GM12878 (cell line): ENCODE data around the gene LBHD1. TPM values are rescaled to one million over a fixed set of nuclear protein-coding genes. Genes with fewer than 3 reads are reported as not detected.
A peak's percentile ranks its signal among the peaks of the same experiment; 100 is the strongest.

Experiments used
- ATAC-seq: fragments of 200-7000 bp; cut with Tn5 transposase; 3 replicates; pipeline ENCODE4 v1.9.1; 2020; ENCODE audit warnings: mild to moderate bottlenecking, moderate library complexity
- BruUV-seq: library from RNA; stranded (reverse); fragments of 400-500 nt; replicated peaks from 2 replicates; lab custom pipeline; 2021; lab: Mats Ljungman, UMichigan
- CTCF ChIA-PET: fragments of 300-600 bp; sonication (Branson Sonifier 250); formaldehyde crosslinking; extraction: SDS; loops from one replicate; lab custom pipeline; 2021; ENCODE audit warnings: inconsistent platforms; lab: Yijun Ruan, JAX
- POLR2A ChIA-PET: fragments of 350-600 bp; formaldehyde crosslinking; extraction: SDS; loops from one replicate; lab custom pipeline; 2021; ENCODE audit warnings: inconsistent platforms; lab: Charles Lee
- RAD21 ChIA-PET: fragments of 300-600 bp; sonication (Branson Sonifier 250); formaldehyde crosslinking; loops from one replicate; lab custom pipeline; 2023; ENCODE audit warnings: antibody characterized with exemption; ENCODE audit not compliant: unreplicated experiment; lab: Charles Lee
- SMC1A ChIA-PET: fragments of 300-600 bp; sonication (Branson Sonifier 250); formaldehyde crosslinking; loops from one replicate; lab custom pipeline; 2023; ENCODE audit not compliant: unreplicated experiment, uncharacterized antibody; lab: Charles Lee
- DNase-seq: peaks from one replicate; pipeline ENCODE4 v3.0.0-alpha.2; 2011; ENCODE audit warnings: low read depth, low spot score
- FAIRE-seq: peaks from 3 replicates; lab custom pipeline; 2011; peaks lifted over from hg19 to GRCh38; lab: Jason Lieb, UNC
- H2AFZ ChIP-seq: 2 replicates; pipeline ENCODE4 v1.6.0; 2011; ENCODE audit warnings: low read depth, low read length, control low read depth; ENCODE audit not compliant: control insufficient read depth
- H3K27ac ChIP-seq: 2 replicates; pipeline ENCODE4 v1.5.1; 2011; ENCODE audit warnings: control low read depth; ENCODE audit not compliant: control insufficient read depth, insufficient read depth
- H3K27me3 ChIP-seq, 2 experiments: replicated peaks in 1 of 2; 2 replicates each; pipeline versions ENCODE4 v1.6.0 to v1.6.1; 2011; ENCODE audit warnings: low read length in 1 of 2; ENCODE audit not compliant: control insufficient read depth in 2 of 2, insufficient read depth in 2 of 2
- H3K36me3 ChIP-seq, 2 experiments: 2 replicates each; pipeline ENCODE4 v1.5.1; 2011; ENCODE audit warnings: low read length in 1 of 2; ENCODE audit not compliant: control insufficient read depth in 2 of 2, insufficient read depth in 2 of 2
- H3K4me1 ChIP-seq: 2 replicates; pipeline ENCODE4 v1.6.1; 2011; ENCODE audit warnings: mild to moderate bottlenecking, low read length, moderate library complexity, mixed read lengths; ENCODE audit not compliant: control insufficient read depth, insufficient read depth
- H3K4me2 ChIP-seq: 2 replicates; pipeline ENCODE4 v1.6.0; 2011; ENCODE audit warnings: control low read depth; ENCODE audit not compliant: control insufficient read depth, insufficient read depth
- H3K4me3 ChIP-seq: fragments of 200-600 bp; sonication (generic); 2 replicates; pipeline ENCODE4 v1.5.1; 2016
- H3K79me2 ChIP-seq: 2 replicates; pipeline ENCODE4 v1.6.0; 2011; ENCODE audit warnings: low read length; ENCODE audit not compliant: control insufficient read depth, insufficient read depth
- H3K9ac ChIP-seq: 2 replicates; pipeline ENCODE4 v1.8.0; 2011; ENCODE audit warnings: low read length, control low read depth, mixed read lengths; ENCODE audit not compliant: control insufficient read depth, insufficient read depth
- H3K9me3 ChIP-seq: replicated peaks from 3 replicates; pipeline ENCODE4 v1.5.1; 2011; ENCODE audit warnings: mild to moderate bottlenecking, low read length; ENCODE audit not compliant: control insufficient read depth, insufficient read depth
- H4K20me1 ChIP-seq: 2 replicates; pipeline ENCODE4 v1.6.0; 2011; ENCODE audit not compliant: control insufficient read depth, insufficient read depth
- CREB1 ChIP-seq: IDR thresholded peaks from 2 replicates; pipeline ENCODE4 v1.6.1; 2012; ENCODE audit warnings: low read depth, mild to moderate bottlenecking, inconsistent platforms
- EED ChIP-seq: sonication (generic); IDR thresholded peaks from 2 replicates; pipeline ENCODE4 v1.6.1; 2016; ENCODE audit warnings: antibody characterized with exemption, low read depth
- FOS ChIP-seq: IDR thresholded peaks from 3 replicates; pipeline ENCODE4 v1.6.1; 2011; ENCODE audit warnings: borderline replicate concordance; ENCODE audit not compliant: insufficient read length; ENCODE audit errors: extremely low read depth
- JUNB ChIP-seq: IDR thresholded peaks from 2 replicates; pipeline ENCODE4 v1.6.1; 2016; ENCODE audit warnings: antibody characterized with exemption, mild to moderate bottlenecking
- LARP7 ChIP-seq: fragments of 450-650 bp; IDR thresholded peaks from 2 replicates; pipeline ENCODE4 v1.6.1; 2017; ENCODE audit warnings: mild to moderate bottlenecking
- MTA2 ChIP-seq: fragments of 450-650 bp; IDR thresholded peaks from 2 replicates; pipeline ENCODE4 v1.6.1; 2016; ENCODE audit warnings: low read depth, mild to moderate bottlenecking, moderate library complexity
- MXI1 ChIP-seq: fragments of 150-350 bp; IDR thresholded peaks from 2 replicates; pipeline ENCODE4 v1.6.1; 2011; ENCODE audit warnings: low read depth, mild to moderate bottlenecking, inconsistent platforms, low read length, improper control_type of control experiment
- RUNX3 ChIP-seq: IDR thresholded peaks from 2 replicates; pipeline ENCODE4 v1.6.1; 2012; ENCODE audit warnings: low read length, inconsistent platforms
- SIX5 ChIP-seq: IDR thresholded peaks from 2 replicates; pipeline ENCODE4 v1.6.1; 2011; ENCODE audit warnings: mild to moderate bottlenecking, low read depth, low read length, moderate library complexity; ENCODE audit not compliant: severe bottlenecking
- SMARCA5 ChIP-seq: fragments of 450-650 bp; IDR thresholded peaks from 2 replicates; pipeline ENCODE4 v1.6.1; 2017; ENCODE audit warnings: mild to moderate bottlenecking
- TCF3 ChIP-seq: IDR thresholded peaks from 2 replicates; pipeline ENCODE4 v1.6.1; 2012; ENCODE audit warnings: low read depth, mild to moderate bottlenecking, low read length, borderline replicate concordance; ENCODE audit not compliant: insufficient read depth
- WGBS: methylation state at CpG from one replicate; pipeline ENCODE4 v1.1.6; 2016; ENCODE audit warnings: low lambda C conversion rate; ENCODE audit not compliant: insufficient replicate concordance, insufficient coverage; ENCODE audit errors: missing lambda C conversion rate; 5-methylcytosine and 5-hydroxymethylcytosine counted together
- in situ Hi-C: fragments of 300-500 bp; cut with MboI; formaldehyde crosslinking; loops from 9 replicates; pipeline ENCODE4 v1.14.3; 2018; ENCODE audit warnings: mixed read lengths
- intact Hi-C: fragments of 100-400 bp; cut with micrococcal nuclease; formaldehyde crosslinking; loops from one replicate; pipeline ENCODE4 v1.14.2; 2022; ENCODE audit not compliant: unreplicated experiment
- polyA plus RNA-seq, 11 experiments: library from polyadenylated mRNA; depleted of rRNA in 4 of 11; unstranded in 6 of 11; stranded (reverse) in 5 of 11; fragments of >200 nt; fragmentation: Nextera tagmentation in 4 of 11; fragmentation: Illumina TruSeq in 1 of 11; extraction: Ambion mirVana in 4 of 11; extraction: Trizol in 1 of 11; gene quantifications; 1 replicate in 1 of 11; 2 replicates in 10 of 11; pipeline versions ENCODE4 v1.2.1 to v1.2.3, GENCODE V29; 2011 to 2016; ENCODE audit warnings: inconsistent platforms in 2 of 11, missing spikeins in 2 of 11, low read depth in 1 of 11
- total RNA-seq, 4 experiments: library from RNA; depleted of rRNA in 3 of 4; stranded (reverse); fragments of >200 nt in 3 of 4; fragmentation: Illumina TruSeq in 1 of 4; extraction: Trizol in 1 of 4; gene quantifications; 2 replicates each; pipeline versions ENCODE4 v1.2.1 to v1.2.3, GENCODE V29; 2013 to 2021
- TF ChIP-seq, protein P1 (sequence below): fragments of 450-650 bp; formaldehyde crosslinking; IDR thresholded peaks from 2 replicates; pipeline ENCODE4 v1.4.0; 2022; ENCODE audit warnings: mild to moderate bottlenecking, moderate library complexity
- TF ChIP-seq, protein P2 (sequence below): IDR thresholded peaks from 2 replicates; pipeline ENCODE4 v1.6.1; 2011; ENCODE audit warnings: borderline replicate concordance, low read depth, mild to moderate bottlenecking, moderate library complexity, low read length; ENCODE audit not compliant: insufficient read depth, poor library complexity, severe bottlenecking
- TF ChIP-seq, protein P3 (sequence below): fragments of 450-650 bp; IDR thresholded peaks from 2 replicates; pipeline ENCODE4 v1.6.1; 2017; ENCODE audit warnings: mild to moderate bottlenecking, moderate library complexity

LBHD1 gene
- total and polyA plus RNA-seq, 10 of the 15 experiments (the other 5 are each of a cell fraction or from before 2014, with no cell fraction given) = 0.79 to 12.0 (median 7.6) TPM

DNA sequence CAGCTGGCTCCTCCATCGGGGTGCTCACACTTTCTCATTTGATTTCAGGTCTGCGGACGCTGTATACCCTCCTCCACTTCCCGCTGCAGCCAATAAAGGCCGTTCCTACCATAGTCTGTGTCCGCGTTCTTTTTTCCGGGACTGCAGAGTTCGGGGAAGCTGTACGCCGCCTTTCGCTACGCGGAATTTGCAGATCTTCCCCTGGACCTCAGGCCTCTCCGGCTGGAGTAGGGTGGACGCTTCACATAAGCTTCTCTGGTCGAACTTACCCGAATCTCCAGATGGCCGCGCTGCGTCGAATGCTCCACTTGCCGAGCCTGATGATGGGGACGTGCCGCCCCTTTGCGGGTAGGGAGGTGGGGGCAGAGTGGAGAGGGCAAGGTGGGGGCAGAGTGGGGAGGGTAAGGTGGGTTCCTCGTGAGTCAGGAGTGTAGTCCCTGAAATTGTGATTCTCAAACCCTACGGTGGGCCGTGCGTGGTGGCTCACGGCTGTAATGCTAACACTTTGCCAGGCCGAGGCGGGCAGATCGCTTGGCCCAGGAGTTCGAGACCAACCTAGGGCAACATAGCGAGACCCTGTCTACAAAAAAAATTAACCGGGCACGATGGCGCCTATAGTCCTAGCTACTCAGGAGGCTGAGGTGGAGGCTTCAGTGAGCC, 6.3 kb downstream of the LBHD1 start:
- no peak for DNase-seq
- Histone ChIP-seq H3K4me1 (peaks cover 14% of the 10 kb centered on the region), H3K4me3 (peak overlapping the region; percentile 95), H3K27ac (peak overlapping the region; percentile 95), H4K20me1 (no peaks in the 10 kb centered on the region), H3K9me3 (no peaks in the 10 kb centered on the region), H3K36me3 (peaks cover 5 to 12% of the 10 kb centered on the region in 2 experiments), H3K9ac (peak overlapping the region; percentile 96), H2AFZ (peak overlapping the region; percentile 23; the same call in 1 of the 2 replicates), H3K27me3 (no peaks in the 10 kb centered on the region), H3K79me2 (peaks cover 56% of the 10 kb centered on the region), H3K4me2 (peak overlapping the region; percentile 95)
- in situ Hi-C loops = no loop called here
- ChIA-PET RAD21 (interaction anchor here (0.6 to 2.7 kb wide), 32 partner anchors 8 to 241 kb away, joined by 3 to 26 read pairs (median 4); partner anchors contain the start of genes B3GAT3, EEF1G, GANAB and HNRNPUL2), SMC1A (interaction anchor here (0.8 to 3.4 kb wide), 20 partner anchors 9 to 195 kb away, joined by 3 to 41 read pairs (median 4); partner anchors contain the start of genes B3GAT3, GANAB, HNRNPUL2 and INTS5), CTCF (interaction anchor here (0.6 to 2.1 kb wide), 15 partner anchors 9 to 241 kb away, joined by 3 to 11 read pairs (median 4); partner anchors contain the start of genes B3GAT3, HNRNPUL2, INTS5 and LRRN4CL), POLR2A (interaction anchor here (0.6 to 16.2 kb wide), 36 partner anchors 12 to 542 kb away, joined by 3 to 295 read pairs (median 5); partner anchors contain the start of genes B3GAT3, EEF1G, GANAB and HNRNPUL2)
- peak; percentile 56 for FAIRE-seq
- peak; percentile 47 for ATAC-seq
- BruUV-seq = no TSS peak
- 1% methylated on average over 39 of the region's 39 CpGs for WGBS
- intact Hi-C loops = no loop called here
- TF ChIP-seq EED (0 out of 2 replicates have a peak, but pooled peaks have one; percentile 6), MXI1 (peak; percentile 57; the same call in 1 of the 2 replicates), SMARCA5 (0 out of 2 replicates have a peak, but pooled peaks have one; percentile 3), MTA2 (no peak), SIX5 (no peak), RUNX3 (peak; percentile 44; the same call in 1 of the 2 replicates), CREB1 (peak; percentile 5; the same call in 1 of the 2 replicates), JUNB (no peak), FOS (no peak), LARP7 (0 out of 2 replicates have a peak, but pooled peaks have one; percentile 13), TCF3 (no peak)
- TF ChIP-seq, protein P1, sequence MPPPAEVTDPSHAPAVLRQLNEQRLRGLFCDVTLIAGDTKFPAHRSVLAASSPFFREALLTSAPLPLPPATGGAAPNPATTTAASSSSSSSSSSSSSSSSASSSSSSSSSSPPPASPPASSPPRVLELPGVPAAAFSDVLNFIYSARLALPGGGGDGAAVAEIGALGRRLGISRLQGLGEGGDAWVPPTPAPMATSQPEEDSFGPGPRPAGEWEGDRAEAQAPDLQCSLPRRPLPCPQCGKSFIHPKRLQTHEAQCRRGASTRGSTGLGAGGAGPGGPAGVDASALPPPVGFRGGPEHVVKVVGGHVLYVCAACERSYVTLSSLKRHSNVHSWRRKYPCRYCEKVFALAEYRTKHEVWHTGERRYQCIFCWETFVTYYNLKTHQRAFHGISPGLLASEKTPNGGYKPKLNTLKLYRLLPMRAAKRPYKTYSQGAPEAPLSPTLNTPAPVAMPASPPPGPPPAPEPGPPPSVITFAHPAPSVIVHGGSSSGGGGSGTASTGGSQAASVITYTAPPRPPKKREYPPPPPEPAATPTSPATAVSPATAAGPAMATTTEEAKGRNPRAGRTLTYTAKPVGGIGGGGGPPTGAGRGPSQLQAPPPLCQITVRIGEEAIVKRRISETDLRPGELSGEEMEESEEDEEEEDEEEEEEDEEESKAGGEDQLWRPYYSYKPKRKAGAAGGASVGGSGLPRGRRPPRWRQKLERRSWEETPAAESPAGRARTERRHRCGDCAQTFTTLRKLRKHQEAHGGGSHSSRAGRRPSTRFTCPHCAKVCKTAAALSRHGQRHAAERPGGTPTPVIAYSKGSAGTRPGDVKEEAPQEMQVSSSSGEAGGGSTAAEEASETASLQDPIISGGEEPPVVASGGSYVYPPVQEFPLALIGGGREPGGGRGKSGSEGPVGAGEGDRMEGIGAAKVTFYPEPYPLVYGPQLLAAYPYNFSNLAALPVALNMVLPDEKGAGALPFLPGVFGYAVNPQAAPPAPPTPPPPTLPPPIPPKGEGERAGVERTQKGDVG (CRISPR knock-in tag) = no peak
- TF ChIP-seq, protein P2, sequence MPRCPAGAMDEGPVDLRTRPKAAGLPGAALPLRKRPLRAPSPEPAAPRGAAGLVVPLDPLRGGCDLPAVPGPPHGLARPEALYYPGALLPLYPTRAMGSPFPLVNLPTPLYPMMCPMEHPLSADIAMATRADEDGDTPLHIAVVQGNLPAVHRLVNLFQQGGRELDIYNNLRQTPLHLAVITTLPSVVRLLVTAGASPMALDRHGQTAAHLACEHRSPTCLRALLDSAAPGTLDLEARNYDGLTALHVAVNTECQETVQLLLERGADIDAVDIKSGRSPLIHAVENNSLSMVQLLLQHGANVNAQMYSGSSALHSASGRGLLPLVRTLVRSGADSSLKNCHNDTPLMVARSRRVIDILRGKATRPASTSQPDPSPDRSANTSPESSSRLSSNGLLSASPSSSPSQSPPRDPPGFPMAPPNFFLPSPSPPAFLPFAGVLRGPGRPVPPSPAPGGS = peak; percentile 6
- TF ChIP-seq, protein P3, sequence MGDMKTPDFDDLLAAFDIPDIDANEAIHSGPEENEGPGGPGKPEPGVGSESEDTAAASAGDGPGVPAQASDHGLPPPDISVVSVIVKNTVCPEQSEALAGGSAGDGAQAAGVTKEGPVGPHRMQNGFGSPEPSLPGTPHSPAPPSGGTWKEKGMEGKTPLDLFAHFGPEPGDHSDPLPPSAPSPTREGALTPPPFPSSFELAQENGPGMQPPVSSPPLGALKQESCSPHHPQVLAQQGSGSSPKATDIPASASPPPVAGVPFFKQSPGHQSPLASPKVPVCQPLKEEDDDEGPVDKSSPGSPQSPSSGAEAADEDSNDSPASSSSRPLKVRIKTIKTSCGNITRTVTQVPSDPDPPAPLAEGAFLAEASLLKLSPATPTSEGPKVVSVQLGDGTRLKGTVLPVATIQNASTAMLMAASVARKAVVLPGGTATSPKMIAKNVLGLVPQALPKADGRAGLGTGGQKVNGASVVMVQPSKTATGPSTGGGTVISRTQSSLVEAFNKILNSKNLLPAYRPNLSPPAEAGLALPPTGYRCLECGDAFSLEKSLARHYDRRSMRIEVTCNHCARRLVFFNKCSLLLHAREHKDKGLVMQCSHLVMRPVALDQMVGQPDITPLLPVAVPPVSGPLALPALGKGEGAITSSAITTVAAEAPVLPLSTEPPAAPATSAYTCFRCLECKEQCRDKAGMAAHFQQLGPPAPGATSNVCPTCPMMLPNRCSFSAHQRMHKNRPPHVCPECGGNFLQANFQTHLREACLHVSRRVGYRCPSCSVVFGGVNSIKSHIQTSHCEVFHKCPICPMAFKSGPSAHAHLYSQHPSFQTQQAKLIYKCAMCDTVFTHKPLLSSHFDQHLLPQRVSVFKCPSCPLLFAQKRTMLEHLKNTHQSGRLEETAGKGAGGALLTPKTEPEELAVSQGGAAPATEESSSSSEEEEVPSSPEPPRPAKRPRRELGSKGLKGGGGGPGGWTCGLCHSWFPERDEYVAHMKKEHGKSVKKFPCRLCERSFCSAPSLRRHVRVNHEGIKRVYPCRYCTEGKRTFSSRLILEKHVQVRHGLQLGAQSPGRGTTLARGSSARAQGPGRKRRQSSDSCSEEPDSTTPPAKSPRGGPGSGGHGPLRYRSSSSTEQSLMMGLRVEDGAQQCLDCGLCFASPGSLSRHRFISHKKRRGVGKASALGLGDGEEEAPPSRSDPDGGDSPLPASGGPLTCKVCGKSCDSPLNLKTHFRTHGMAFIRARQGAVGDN = peak; percentile 33; the same call in 1 of the 2 replicates
